ENCODE results near the gene MTG1.

- TF ChIP-seq CTCF (IDR thresholded peaks at IDR 0.05) (no peak), POLR2A (IDR thresholded peaks at IDR 0.05) (no peak), EP300 (IDR thresholded peaks at IDR 0.05; ENCODE audit: low read depth) (no peak), POLR2AphosphoS5 (IDR thresholded peaks at IDR 0.05) (no peak)
These were observed 38.7 kb upstream of the MTG1 start for GRCh38 chr10:133355266-133355665.
